ENCODE measurements around the gene APOOL. TPM values are rescaled to one million over a fixed set of nuclear protein-coding genes. Genes with fewer than 3 reads are reported as not detected.

APOOL gene
- total RNA-seq, 2 donors from 2014 or later: 22.9 to 29.0 TPM

DNA sequence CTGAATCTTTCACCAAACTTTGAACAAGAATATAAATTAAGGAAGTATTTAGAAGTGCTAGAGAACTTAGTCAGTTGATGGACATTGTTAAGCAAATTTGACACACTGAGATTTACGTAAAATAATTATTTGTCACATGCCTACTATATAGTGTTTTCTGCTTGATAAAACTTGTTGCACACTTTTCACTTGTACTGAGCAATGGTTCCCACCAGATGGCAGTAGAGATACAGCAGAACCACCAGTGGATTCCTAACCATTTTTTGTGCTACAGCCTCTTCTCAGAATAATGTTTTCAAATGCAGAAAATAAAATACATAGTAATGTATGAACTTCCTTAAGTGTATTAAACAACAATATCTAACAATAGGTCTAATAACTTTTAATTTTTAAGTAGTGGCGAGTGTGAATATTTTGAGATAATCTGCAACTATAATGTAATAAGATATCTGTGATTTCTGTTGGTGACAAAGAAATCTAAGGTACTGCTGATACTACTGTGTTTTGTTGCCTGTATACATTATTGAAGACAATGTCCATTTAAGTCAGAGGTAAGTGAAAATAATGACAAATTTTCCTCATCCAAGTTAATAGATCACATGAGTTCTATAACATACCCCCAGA, 81.2 kb downstream of the APOOL start:
- H3K4me3 ChIP-seq: no peak overlapping the region
- TF ChIP-seq, protein P1, sequence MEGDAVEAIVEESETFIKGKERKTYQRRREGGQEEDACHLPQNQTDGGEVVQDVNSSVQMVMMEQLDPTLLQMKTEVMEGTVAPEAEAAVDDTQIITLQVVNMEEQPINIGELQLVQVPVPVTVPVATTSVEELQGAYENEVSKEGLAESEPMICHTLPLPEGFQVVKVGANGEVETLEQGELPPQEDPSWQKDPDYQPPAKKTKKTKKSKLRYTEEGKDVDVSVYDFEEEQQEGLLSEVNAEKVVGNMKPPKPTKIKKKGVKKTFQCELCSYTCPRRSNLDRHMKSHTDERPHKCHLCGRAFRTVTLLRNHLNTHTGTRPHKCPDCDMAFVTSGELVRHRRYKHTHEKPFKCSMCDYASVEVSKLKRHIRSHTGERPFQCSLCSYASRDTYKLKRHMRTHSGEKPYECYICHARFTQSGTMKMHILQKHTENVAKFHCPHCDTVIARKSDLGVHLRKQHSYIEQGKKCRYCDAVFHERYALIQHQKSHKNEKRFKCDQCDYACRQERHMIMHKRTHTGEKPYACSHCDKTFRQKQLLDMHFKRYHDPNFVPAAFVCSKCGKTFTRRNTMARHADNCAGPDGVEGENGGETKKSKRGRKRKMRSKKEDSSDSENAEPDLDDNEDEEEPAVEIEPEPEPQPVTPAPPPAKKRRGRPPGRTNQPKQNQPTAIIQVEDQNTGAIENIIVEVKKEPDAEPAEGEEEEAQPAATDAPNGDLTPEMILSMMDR (IDR thresholded peaks at IDR 0.05): peak; percentile 58
- no peak for DNase-seq (ENCODE audit: low spot score)
- no peaks in the 10 kb centered on the region for H3K27me3 ChIP-seq (replicated peaks; ENCODE audit: insufficient read depth)
- no peaks in the 10 kb centered on the region for H3K9me3 ChIP-seq
- H3K36me3 ChIP-seq: no peaks in the 10 kb centered on the region
- no peak overlapping the region for H3K27ac ChIP-seq
- no peak for ATAC-seq (ENCODE audit: insufficient number of reproducible peaks, low FRiP score, low read depth)
- no peaks in the 10 kb centered on the region for H3K4me1 ChIP-seq (ENCODE audit: control insufficient read depth in 1 of 2, low read depth in 2 of 2)

DNA sequence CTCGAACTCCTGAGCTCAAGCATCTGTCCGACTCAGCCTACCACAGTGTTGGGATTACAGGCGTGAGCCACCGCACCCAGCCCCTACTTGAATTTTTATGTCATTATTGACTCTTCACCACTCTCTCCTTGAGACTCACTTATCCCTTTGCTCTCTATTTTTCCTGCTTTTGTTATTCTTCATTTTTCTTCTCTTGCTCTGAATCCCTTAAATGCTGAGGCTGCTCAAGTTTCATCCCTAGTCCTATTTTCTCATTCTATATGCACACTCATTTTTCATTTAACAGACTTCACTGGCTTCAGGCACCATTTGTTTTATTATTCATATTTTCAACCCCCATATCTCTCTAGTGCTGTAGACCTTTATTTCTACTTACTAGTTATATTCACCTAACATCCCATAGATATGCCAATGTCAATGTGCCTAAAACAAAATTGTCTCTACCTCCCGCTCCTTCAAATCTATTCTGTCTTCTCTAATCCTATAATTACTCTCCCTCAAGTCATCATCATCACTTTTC, 85.7 kb downstream of the APOOL start:
- H3K9me3 ChIP-seq: no peaks in the 10 kb centered on the region
- TF ChIP-seq, protein P1 (IDR thresholded peaks at IDR 0.05): no peak
- ATAC-seq (ENCODE audit: insufficient number of reproducible peaks, low FRiP score, low read depth) (no peak), DNase-seq (ENCODE audit: low spot score) (no peak)
- H3K4me1 ChIP-seq (ENCODE audit: control insufficient read depth in 1 of 2, low read depth in 2 of 2): no peaks in the 10 kb centered on the region
- no peaks in the 10 kb centered on the region for H3K27me3 ChIP-seq (replicated peaks; ENCODE audit: insufficient read depth)
- H3K36me3 ChIP-seq: peaks cover 4% of the 10 kb centered on the region
- no peak overlapping the region for H3K4me3 ChIP-seq
- no peak overlapping the region for H3K27ac ChIP-seq

DNA sequence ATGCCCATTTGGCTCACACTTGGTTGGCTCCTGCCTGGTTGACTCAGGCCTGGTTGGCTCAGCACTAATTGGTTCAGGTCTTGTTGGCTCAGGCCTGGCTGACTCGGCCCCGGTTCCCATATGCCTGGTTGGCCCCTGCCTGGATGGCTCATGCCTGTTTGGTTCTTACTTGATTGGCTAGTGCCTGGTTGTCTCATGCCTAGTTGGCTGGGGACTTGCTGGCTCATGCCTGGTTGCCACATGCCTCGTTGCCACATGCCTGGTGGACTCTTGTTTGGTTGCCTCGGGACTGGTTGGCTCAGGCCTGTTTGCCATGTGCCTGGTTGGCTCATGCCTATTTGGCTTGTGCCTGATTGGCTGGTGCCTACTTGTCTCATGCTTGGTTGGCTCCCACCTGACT, 103.7 kb downstream of the APOOL start:
- no peaks in the 10 kb centered on the region for H3K9me3 ChIP-seq
- H3K4me3 ChIP-seq: no peak overlapping the region
- H3K27ac ChIP-seq: no peak overlapping the region
- H3K4me1 ChIP-seq (ENCODE audit: control insufficient read depth in 1 of 2, low read depth in 2 of 2): no peaks in the 10 kb centered on the region
- H3K27me3 ChIP-seq (replicated peaks; ENCODE audit: insufficient read depth): no peaks in the 10 kb centered on the region
- DNase-seq (ENCODE audit: low spot score) (no peak), ATAC-seq (ENCODE audit: insufficient number of reproducible peaks, low FRiP score, low read depth) (no peak)
- TF ChIP-seq, protein P1 (IDR thresholded peaks at IDR 0.05): no peak
- no peaks in the 10 kb centered on the region for H3K36me3 ChIP-seq

DNA sequence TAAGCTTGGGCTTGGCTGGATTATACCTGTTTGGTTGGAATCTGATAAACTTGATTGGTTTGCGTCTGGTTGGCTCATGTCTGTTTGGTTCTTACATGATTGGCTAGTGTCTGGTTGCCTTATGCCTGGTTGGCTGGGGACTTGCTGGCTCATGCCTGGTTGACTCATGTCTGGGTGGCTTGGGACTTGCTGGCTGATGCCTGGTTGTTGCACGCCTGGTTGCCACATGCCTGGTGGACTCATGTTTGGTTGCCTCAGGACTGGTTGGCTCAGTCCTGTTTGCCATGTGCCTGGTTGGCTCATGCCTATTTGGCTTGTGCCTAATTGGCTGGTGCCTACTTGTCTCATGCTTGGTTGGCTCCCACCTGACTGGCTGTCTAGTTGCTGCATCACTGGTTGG, 104.5 kb downstream of the APOOL start:
- Histone ChIP-seq H3K27me3 (replicated peaks; ENCODE audit: insufficient read depth) (no peaks in the 10 kb centered on the region), H3K27ac (no peak overlapping the region), H3K9me3 (no peaks in the 10 kb centered on the region), H3K36me3 (no peaks in the 10 kb centered on the region), H3K4me1 (ENCODE audit: control insufficient read depth in 1 of 2, low read depth in 2 of 2) (no peaks in the 10 kb centered on the region), H3K4me3 (no peak overlapping the region)
- no peak for ATAC-seq (ENCODE audit: insufficient number of reproducible peaks, low FRiP score, low read depth)
- no peak for DNase-seq (ENCODE audit: low spot score)
- TF ChIP-seq, protein P1 (IDR thresholded peaks at IDR 0.05): no peak

DNA sequence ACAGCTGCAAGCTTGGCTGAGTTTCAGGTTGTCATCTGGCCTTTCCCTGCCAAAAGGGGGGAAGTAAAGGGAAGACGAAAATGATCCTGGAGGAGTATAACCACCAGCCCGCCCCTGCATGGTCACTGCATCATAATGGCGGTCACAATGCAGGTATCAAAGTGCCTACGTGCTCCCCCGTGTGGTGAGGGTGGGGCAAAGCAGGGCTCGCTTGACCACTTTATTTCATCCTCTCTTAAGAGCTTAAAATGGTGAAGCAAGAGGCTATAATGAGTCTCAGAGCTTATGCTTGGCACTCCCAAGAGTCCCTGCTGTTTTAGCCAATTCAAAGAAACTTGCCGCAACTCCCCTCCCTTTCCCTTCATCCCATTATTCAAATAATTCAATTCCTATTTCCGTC, 105.6 kb downstream of the APOOL start:
- Histone ChIP-seq H3K36me3 (no peaks in the 10 kb centered on the region), H3K9me3 (no peaks in the 10 kb centered on the region), H3K27me3 (replicated peaks; ENCODE audit: insufficient read depth) (no peaks in the 10 kb centered on the region), H3K4me1 (ENCODE audit: control insufficient read depth in 1 of 2, low read depth in 2 of 2) (no peaks in the 10 kb centered on the region), H3K27ac (no peak overlapping the region), H3K4me3 (no peak overlapping the region)
- ATAC-seq (ENCODE audit: insufficient number of reproducible peaks, low FRiP score, low read depth) (no peak), DNase-seq (ENCODE audit: low spot score) (no peak)
- TF ChIP-seq, protein P1 (IDR thresholded peaks at IDR 0.05): no peak
